ENCODE results near the gene ESPN. TPM values are rescaled to one million over a fixed set of nuclear protein-coding genes. Genes with fewer than 3 reads are reported as not detected.
"Not testable (repeated sequence)": the region's sequence is repeated elsewhere in the genome, so short reads cannot be mapped to it uniquely, and the experiment has no call there.

The ESPN gene
- total and polyA plus RNA-seq, 12 donors = 0.12 to 0.51 (median 0.25) TPM; not detected in 5

DNA sequence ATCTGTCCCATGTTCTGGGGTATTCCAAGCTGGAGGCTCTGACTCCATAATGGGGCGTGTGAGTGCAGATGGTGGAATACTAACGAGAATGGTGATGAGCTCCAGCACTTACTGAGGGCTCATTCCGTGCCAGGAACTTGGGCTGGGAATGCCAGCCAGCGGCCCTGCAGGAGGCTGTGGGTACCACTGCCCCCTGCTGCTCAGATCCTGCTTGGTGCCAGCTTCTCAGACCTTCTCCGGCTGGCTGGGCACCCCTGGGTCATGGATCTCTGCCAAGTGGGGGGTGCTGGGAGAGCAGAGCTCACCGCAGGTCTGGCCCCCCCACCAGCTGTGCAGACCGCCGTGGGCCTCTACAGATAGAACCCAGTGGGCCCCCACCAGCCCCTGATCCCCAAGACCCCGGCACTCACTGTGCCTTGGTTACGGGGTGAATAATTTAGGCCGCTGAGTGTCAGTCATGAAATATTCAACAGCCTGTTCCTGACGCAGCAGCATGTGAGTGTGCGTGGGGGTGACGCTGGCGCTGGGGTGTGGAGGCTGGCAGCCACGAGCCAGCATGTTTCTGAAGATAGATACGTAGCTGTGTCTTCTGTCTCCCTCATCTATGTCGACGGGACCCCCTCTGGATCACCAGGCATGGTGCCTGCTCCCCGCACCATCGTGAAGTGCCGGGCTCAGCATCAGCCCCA is 12.6 kb downstream of the ESPN start:
- not testable (repeated sequence) for H3K4me3 ChIP-seq, H3K27ac ChIP-seq, H3K36me3 ChIP-seq, DNase-seq, H3K4me1 ChIP-seq, H3K9me3 ChIP-seq
- WGBS, 2 donors = 55 to 58% methylated on average over 21 to 22 of the region's 22 CpGs
- H3K27me3 ChIP-seq = peaks cover 15 to 52% (median 51%) of the 10 kb centered on the region in 7 donors
- peak in 6 of 8 donors; percentile 24 to 71 (median 56) for ATAC-seq
- intact Hi-C loops (cut with DNase I) = loop anchor here in 3 of 10 donors (5.0 to 10.0 kb wide), 2 partner anchors 190 to 192 kb away; partner anchors contain the start of gene HES3 (in 2 of the 3)
- TF ChIP-seq, protein P1, sequence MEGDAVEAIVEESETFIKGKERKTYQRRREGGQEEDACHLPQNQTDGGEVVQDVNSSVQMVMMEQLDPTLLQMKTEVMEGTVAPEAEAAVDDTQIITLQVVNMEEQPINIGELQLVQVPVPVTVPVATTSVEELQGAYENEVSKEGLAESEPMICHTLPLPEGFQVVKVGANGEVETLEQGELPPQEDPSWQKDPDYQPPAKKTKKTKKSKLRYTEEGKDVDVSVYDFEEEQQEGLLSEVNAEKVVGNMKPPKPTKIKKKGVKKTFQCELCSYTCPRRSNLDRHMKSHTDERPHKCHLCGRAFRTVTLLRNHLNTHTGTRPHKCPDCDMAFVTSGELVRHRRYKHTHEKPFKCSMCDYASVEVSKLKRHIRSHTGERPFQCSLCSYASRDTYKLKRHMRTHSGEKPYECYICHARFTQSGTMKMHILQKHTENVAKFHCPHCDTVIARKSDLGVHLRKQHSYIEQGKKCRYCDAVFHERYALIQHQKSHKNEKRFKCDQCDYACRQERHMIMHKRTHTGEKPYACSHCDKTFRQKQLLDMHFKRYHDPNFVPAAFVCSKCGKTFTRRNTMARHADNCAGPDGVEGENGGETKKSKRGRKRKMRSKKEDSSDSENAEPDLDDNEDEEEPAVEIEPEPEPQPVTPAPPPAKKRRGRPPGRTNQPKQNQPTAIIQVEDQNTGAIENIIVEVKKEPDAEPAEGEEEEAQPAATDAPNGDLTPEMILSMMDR (IDR thresholded peaks at IDR 0.05) = peak in 6 of 9 donors; percentile 16 to 47 (median 38)

GRCh38 chr1:6438047-6438525 is 13.5 kb downstream of the ESPN start:
- intact Hi-C loops (cut with DNase I) = loop anchor here in 4 of 10 donors (2.0 to 10.0 kb wide), 3 partner anchors 191 to 193 kb away; partner anchors contain the start of gene HES3 (in 2 of the 4)
- Histone ChIP-seq H3K27ac (no peak overlapping the region), H3K27me3 (peaks cover 15 to 58% (median 52%) of the 10 kb centered on the region in 7 donors), H3K9me3 (no peaks in the 10 kb centered on the region), H3K4me3 (no peak overlapping the region), H3K4me1 (peaks cover 0 to 3% (median 0%) of the 10 kb centered on the region in 9 donors), H3K36me3 (no peaks in the 10 kb centered on the region)
- 10 to 11% methylated on average over 5 of the region's 5 CpGs for WGBS, 2 donors
- peak in 7 of 8 donors; percentile 57 to 84 (median 76) for ATAC-seq
- TF ChIP-seq, protein P1 (IDR thresholded peaks at IDR 0.05) = peak; percentile 83 to 97 (median 92)
- DNase-seq = peak; percentile 52 to 61

- DNase-seq (no peak), ATAC-seq (peak in 1 of 8 donors; percentile 20)
- 5% methylated on average over 83 to 98 of the region's 101 CpGs for WGBS, 2 donors
- Histone ChIP-seq H3K9me3 (no peaks in the 10 kb centered on the region), H3K27me3 (peaks cover 15 to 74% (median 57%) of the 10 kb centered on the region in 7 donors), H3K27ac (no peak overlapping the region), H3K4me1 (peaks cover 0 to 3% (median 0%) of the 10 kb centered on the region in 9 donors), H3K36me3 (no peaks in the 10 kb centered on the region), H3K4me3 (peak overlapping the region in 1 of 10 donors; percentile 15)
- intact Hi-C loops (cut with DNase I) = no loop called here
- TF ChIP-seq, protein P1 (IDR thresholded peaks at IDR 0.05) = peak in 7 of 9 donors; percentile 28 to 51 (median 40)
Measured at GRCh38 chr1:6440198-6441126, 15.9 kb downstream of the ESPN start.

- TF ChIP-seq, protein P1 (IDR thresholded peaks at IDR 0.05) = no peak
- 69 to 81% methylated on average over 7 of the region's 7 CpGs for WGBS, 2 donors
- Histone ChIP-seq H3K27me3 (peaks cover 15 to 84% (median 63%) of the 10 kb centered on the region in 7 donors), H3K36me3 (no peaks in the 10 kb centered on the region), H3K27ac (no peak overlapping the region), H3K4me1 (peaks cover 0 to 3% (median 0%) of the 10 kb centered on the region in 9 donors), H3K9me3 (no peaks in the 10 kb centered on the region), H3K4me3 (no peak overlapping the region)
- intact Hi-C loops (cut with DNase I) = no loop called here
- ATAC-seq (no peak), DNase-seq (no peak)
Measured at GRCh38 chr1:6441586-6441985, 17.0 kb downstream of the ESPN start.
